Suprapubic skin (tissue), 4 donors: ENCODE data around the gene SPRED1. TPM values are rescaled to one million over a fixed set of nuclear protein-coding genes. Genes with fewer than 3 reads are reported as not detected.

Experiments used
- DNase-seq, 2 donors: peaks; one replicate each; pipeline ENCODE4 v3.0.0-alpha.2; 2019; ENCODE audit warnings: low spot score in 2 of 2
- H3K27ac ChIP-seq: fragments of 200-600 bp; sonication (generic); one replicate; pipeline ENCODE4 v1.5.1; 2019
- H3K27me3 ChIP-seq: fragments of 200-600 bp; sonication (generic); one replicate; pipeline ENCODE4 v1.5.1; 2019
- H3K36me3 ChIP-seq: fragments of 200-600 bp; sonication (generic); one replicate; pipeline ENCODE4 v1.5.1; 2019
- H3K4me1 ChIP-seq: fragments of 200-600 bp; sonication (generic); one replicate; pipeline ENCODE4 v1.5.1; 2019
- H3K4me3 ChIP-seq: fragments of 200-600 bp; sonication (generic); one replicate; pipeline ENCODE4 v1.5.1; 2019; ENCODE audit warnings: mild to moderate bottlenecking
- H3K9me3 ChIP-seq: fragments of 200-600 bp; sonication (generic); one replicate; pipeline ENCODE4 v1.5.1; 2019
- EP300 ChIP-seq: sonication (generic); formaldehyde crosslinking; IDR thresholded peaks from one replicate; pipeline ENCODE4 v1.6.1; 2017; ENCODE audit warnings: antibody characterized with exemption
- POLR2A ChIP-seq, 2 donors: fragments of 450-650 bp; IDR thresholded peaks; one replicate each; pipeline ENCODE4 v1.6.1; 2017; ENCODE audit warnings: antibody characterized with exemption in 2 of 2, mild to moderate bottlenecking in 2 of 2, moderate library complexity in 2 of 2
- POLR2AphosphoS5 ChIP-seq, 3 donors: sonication (generic); formaldehyde crosslinking; IDR thresholded peaks; one replicate each; pipeline ENCODE4 v1.6.1; 2017; ENCODE audit warnings: antibody characterized with exemption in 3 of 3
- WGBS: methylation state at CpG from one replicate; pipeline ENCODE4 v1.1.5; 2018; 5-methylcytosine and 5-hydroxymethylcytosine counted together
- total RNA-seq, 4 donors: library from RNA; depleted of rRNA; stranded (reverse); fragments of >200 nt; gene quantifications; one replicate each; pipeline ENCODE4 v1.1.0, GENCODE V29; 2016
- TF ChIP-seq, protein P1 (sequence below), 2 donors: fragments of 200-600 bp in 1 of 2; fragments of 450-650 bp in 1 of 2; sonication (generic) in 1 of 2; IDR thresholded peaks; one replicate each; pipeline ENCODE4 v1.5.1; 2016 to 2019; ENCODE audit warnings: antibody characterized with exemption in 2 of 2, mild to moderate bottlenecking in 1 of 2, moderate library complexity in 1 of 2

Gene SPRED1
- total RNA-seq, 4 donors from 2014 or later, result 8.8 to 17.6 (median 12.8) TPM

DNA sequence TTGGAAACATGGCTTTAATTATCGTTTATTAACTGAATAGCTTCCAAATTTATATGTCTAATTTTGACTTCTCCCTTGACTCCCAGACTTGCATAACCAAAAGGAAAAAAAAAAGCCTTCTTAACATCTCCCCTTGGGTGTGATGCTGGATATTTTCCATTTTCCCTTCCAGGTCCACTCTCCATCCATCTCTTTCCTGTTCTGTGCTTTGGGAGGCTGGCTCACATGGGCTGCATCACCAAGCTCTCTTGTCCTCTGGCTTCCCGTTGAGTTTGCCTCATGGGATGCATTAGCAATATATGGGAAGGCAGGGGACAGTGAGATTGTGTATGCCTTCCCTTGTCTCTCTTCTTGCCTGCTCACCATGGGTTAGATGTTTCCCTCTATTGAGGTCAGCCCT lies 123.4 kb downstream of the SPRED1 start:
- no peak for DNase-seq
- 63% methylated on average over 2 of the region's 2 CpGs for WGBS
- H3K36me3 ChIP-seq, result no peaks in the 10 kb centered on the region
- H3K9me3 ChIP-seq, result no peaks in the 10 kb centered on the region
- H3K4me1 ChIP-seq, result peaks cover 8% of the 10 kb centered on the region
- TF ChIP-seq POLR2AphosphoS5 (IDR thresholded peaks at IDR 0.05) (no peak), POLR2A (IDR thresholded peaks at IDR 0.05) (no peak), EP300 (no peak)
- TF ChIP-seq, protein P1, sequence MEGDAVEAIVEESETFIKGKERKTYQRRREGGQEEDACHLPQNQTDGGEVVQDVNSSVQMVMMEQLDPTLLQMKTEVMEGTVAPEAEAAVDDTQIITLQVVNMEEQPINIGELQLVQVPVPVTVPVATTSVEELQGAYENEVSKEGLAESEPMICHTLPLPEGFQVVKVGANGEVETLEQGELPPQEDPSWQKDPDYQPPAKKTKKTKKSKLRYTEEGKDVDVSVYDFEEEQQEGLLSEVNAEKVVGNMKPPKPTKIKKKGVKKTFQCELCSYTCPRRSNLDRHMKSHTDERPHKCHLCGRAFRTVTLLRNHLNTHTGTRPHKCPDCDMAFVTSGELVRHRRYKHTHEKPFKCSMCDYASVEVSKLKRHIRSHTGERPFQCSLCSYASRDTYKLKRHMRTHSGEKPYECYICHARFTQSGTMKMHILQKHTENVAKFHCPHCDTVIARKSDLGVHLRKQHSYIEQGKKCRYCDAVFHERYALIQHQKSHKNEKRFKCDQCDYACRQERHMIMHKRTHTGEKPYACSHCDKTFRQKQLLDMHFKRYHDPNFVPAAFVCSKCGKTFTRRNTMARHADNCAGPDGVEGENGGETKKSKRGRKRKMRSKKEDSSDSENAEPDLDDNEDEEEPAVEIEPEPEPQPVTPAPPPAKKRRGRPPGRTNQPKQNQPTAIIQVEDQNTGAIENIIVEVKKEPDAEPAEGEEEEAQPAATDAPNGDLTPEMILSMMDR (IDR thresholded peaks at IDR 0.05), result no peak
- H3K27ac ChIP-seq, result no peak overlapping the region
- no peak overlapping the region for H3K4me3 ChIP-seq
- no peaks in the 10 kb centered on the region for H3K27me3 ChIP-seq

DNA sequence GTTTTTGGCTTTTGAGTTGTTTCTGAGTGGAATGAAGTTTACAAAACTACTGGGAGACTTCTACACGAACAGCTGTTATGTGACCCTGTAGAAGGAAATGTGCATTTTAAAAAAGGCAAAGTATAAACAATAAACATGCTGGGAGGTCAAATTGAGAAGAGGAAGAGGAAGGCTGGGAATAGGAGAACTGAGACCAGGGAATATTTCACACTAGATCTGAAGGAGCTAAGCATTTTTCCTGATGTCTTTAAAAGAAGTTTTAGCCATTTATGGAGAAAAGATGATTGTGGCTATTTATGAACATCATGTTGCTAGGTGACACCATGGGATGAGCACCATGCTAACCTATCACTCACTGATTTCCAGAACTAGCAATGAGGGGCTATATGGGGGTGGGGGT lies 125.0 kb downstream of the SPRED1 start:
- DNase-seq, result no peak
- H3K4me1 ChIP-seq, result peaks cover 8% of the 10 kb centered on the region
- no peaks in the 10 kb centered on the region for H3K9me3 ChIP-seq
- H3K4me3 ChIP-seq, result no peak overlapping the region
- 45% methylated on average over 1 of the region's 1 CpG for WGBS
- no peaks in the 10 kb centered on the region for H3K36me3 ChIP-seq
- TF ChIP-seq POLR2AphosphoS5 (IDR thresholded peaks at IDR 0.05), result no peak
- TF ChIP-seq, protein P1 (IDR thresholded peaks at IDR 0.05), result no peak
- no peak for TF ChIP-seq EP300
- no peak for TF ChIP-seq POLR2A (IDR thresholded peaks at IDR 0.05)
- no peaks in the 10 kb centered on the region for H3K27me3 ChIP-seq
- H3K27ac ChIP-seq, result no peak overlapping the region

DNA sequence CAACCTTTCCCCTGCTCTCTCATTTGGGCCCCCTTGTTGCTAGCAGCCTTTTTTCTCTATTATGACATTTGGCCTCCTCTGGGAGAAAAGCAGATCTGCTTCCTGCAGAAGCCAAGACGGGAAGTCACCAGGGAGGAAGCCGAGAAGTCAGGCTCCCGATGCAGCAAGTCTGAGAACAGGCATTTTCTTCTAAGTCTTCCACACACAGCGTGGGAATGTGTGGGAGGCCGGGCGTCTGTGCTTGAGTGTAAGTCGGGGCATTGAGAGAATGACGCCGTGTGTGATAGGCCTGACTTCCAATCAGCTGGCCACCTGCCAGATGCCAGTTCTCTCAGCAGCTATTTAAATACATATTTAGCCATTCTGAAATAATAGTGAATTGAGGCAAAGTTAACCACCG lies 125.5 kb downstream of the SPRED1 start:
- H3K27ac ChIP-seq, result no peak overlapping the region
- H3K27me3 ChIP-seq, result no peaks in the 10 kb centered on the region
- H3K9me3 ChIP-seq, result no peaks in the 10 kb centered on the region
- TF ChIP-seq POLR2AphosphoS5 (IDR thresholded peaks at IDR 0.05) (no peak), POLR2A (IDR thresholded peaks at IDR 0.05) (no peak), EP300 (no peak)
- TF ChIP-seq, protein P1 (IDR thresholded peaks at IDR 0.05), result no peak
- H3K36me3 ChIP-seq, result no peaks in the 10 kb centered on the region
- peak in 1 of 2 donors; percentile 81 for DNase-seq
- WGBS, result 31% methylated on average over 10 of the region's 10 CpGs
- peaks cover 8% of the 10 kb centered on the region for H3K4me1 ChIP-seq
- H3K4me3 ChIP-seq, result no peak overlapping the region

DNA sequence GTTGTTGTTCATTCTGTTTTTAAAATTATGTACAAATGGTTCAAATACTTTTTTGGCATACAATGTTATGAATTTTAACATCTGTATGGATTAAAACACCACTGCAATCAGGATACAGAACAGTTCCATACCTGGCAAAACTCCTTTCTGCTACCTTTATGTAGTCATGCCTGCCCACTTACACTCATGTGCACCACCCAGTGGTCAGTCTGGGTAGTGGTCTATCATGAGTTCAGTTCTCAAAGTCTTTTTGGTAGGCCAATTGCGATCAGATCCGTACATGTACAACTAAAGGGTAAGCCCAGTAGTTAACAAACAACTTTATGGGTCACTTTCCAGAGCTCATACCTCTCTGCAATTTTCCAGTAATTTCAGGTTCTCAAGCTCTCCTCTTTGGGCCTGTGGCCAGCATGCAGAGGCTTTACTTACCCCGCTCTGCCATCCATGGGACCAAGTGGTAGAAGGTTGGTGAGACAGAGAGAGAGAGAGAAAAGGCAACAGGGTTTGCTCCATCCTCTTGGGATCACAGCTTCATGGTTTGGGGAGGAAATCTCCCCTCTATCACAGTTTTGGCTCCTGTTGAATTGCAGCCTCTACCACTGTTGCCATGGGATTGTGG lies 137.4 kb downstream of the SPRED1 start:
- H3K36me3 ChIP-seq, result no peaks in the 10 kb centered on the region
- no peak overlapping the region for H3K27ac ChIP-seq
- no peaks in the 10 kb centered on the region for H3K27me3 ChIP-seq
- H3K4me1 ChIP-seq, result no peaks in the 10 kb centered on the region
- H3K9me3 ChIP-seq, result no peaks in the 10 kb centered on the region
- no peak for TF ChIP-seq POLR2AphosphoS5 (IDR thresholded peaks at IDR 0.05)
- TF ChIP-seq, protein P1 (IDR thresholded peaks at IDR 0.05), result peak; percentile 31 to 75
- peak in 1 of 2 donors; percentile 71 for DNase-seq
- WGBS, result 61% methylated on average over 3 of the region's 3 CpGs
- no peak overlapping the region for H3K4me3 ChIP-seq

DNA sequence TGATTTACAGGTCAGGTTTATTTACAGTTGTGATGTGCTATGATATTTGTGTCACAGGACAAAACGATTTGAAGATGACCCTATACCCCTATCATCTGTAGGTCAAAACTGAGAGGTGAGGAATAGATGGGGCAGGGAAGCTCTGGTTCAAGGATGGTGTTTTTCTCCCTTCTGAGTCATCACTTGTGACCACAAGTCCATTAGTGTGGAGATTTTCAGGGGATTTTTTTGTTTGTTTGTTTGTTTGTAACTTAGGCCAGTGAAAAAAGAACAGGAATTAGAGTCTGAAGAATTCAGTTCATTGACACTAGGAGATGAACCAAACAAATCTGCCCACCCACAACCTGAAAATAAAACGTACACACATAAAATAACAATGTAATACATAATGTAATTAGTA lies 138.6 kb downstream of the SPRED1 start:
- Histone ChIP-seq H3K27ac (no peak overlapping the region), H3K4me3 (no peak overlapping the region), H3K4me1 (no peaks in the 10 kb centered on the region), H3K27me3 (no peaks in the 10 kb centered on the region), H3K9me3 (no peaks in the 10 kb centered on the region), H3K36me3 (no peaks in the 10 kb centered on the region)
- 75% methylated on average over 2 of the region's 2 CpGs for WGBS
- TF ChIP-seq POLR2A (IDR thresholded peaks at IDR 0.05), result no peak
- TF ChIP-seq EP300, result no peak
- TF ChIP-seq, protein P1 (IDR thresholded peaks at IDR 0.05), result no peak
- TF ChIP-seq POLR2AphosphoS5 (IDR thresholded peaks at IDR 0.05), result no peak
- DNase-seq, result no peak
